ENCODE results near the gene GREB1. TPM values are rescaled to one million over a fixed set of nuclear protein-coding genes. Genes with fewer than 3 reads are reported as not detected.

GREB1 gene
- total and polyA plus RNA-seq, 2 experiments from 2014 or later, result 5.7 to 6.4 TPM

- no peak for DNase-seq (ENCODE audit: low spot score)
- no peak overlapping the region for H3K4me2 ChIP-seq
- H3K9me3 ChIP-seq (ENCODE audit: low read depth), result no peaks in the 10 kb centered on the region
- H3K27me3 ChIP-seq, result no peaks in the 10 kb centered on the region
- H3K79me2 ChIP-seq, result no peaks in the 10 kb centered on the region
- TF ChIP-seq EZH2phosphoT487 (IDR thresholded peaks at IDR 0.05; ENCODE audit: low read depth, severe bottlenecking, unreplicated experiment), result no peak
- TF ChIP-seq, protein P1, sequence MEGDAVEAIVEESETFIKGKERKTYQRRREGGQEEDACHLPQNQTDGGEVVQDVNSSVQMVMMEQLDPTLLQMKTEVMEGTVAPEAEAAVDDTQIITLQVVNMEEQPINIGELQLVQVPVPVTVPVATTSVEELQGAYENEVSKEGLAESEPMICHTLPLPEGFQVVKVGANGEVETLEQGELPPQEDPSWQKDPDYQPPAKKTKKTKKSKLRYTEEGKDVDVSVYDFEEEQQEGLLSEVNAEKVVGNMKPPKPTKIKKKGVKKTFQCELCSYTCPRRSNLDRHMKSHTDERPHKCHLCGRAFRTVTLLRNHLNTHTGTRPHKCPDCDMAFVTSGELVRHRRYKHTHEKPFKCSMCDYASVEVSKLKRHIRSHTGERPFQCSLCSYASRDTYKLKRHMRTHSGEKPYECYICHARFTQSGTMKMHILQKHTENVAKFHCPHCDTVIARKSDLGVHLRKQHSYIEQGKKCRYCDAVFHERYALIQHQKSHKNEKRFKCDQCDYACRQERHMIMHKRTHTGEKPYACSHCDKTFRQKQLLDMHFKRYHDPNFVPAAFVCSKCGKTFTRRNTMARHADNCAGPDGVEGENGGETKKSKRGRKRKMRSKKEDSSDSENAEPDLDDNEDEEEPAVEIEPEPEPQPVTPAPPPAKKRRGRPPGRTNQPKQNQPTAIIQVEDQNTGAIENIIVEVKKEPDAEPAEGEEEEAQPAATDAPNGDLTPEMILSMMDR (IDR thresholded peaks at IDR 0.05; ENCODE audit: poor library complexity), result no peak
- TF ChIP-seq EZH2 (IDR thresholded peaks at IDR 0.05; ENCODE audit: borderline replicate concordance), result no peak
- no peaks in the 10 kb centered on the region for H3K36me3 ChIP-seq (replicated peaks; ENCODE audit: insufficient read depth, low read depth)
- no peaks in the 10 kb centered on the region for H4K20me1 ChIP-seq (ENCODE audit: insufficient read depth, poor library complexity, severe bottlenecking)
- no peak overlapping the region for H3K4me3 ChIP-seq
- no peak overlapping the region for H2AFZ ChIP-seq
- 91% methylated on average over 5 of the region's 5 CpGs for WGBS (ENCODE audit: low lambda C conversion rate, missing lambda C conversion rate)
- no peaks in the 10 kb centered on the region for H3K9me2 ChIP-seq (replicated peaks; ENCODE audit: insufficient read depth)
- no peak overlapping the region for H3K27ac ChIP-seq
- peaks cover 6% of the 10 kb centered on the region for H3K4me1 ChIP-seq (ENCODE audit: insufficient read depth)
Measured at GRCh38 chr2:11651856-11652548, 118.2 kb downstream of the GREB1 start.

DNA sequence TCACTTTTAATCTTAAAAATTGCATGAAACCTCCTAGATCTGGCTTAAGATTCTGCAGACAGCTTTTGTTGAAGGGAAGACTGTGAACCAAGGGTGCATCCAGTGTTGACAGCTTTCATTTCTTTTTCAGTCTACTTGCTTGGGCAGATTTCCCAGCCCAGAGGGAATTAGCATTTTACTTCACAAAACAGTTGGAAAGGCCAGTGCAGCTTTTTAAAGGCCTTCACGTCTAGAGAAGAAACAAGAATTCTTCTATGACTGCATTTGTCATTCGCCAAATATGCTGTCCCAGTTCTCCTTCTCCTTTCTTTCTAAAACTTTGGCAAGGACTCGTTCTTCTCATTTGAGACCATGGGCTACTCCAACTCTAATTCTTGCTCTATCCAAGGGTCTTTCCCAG is 118.7 kb downstream of the GREB1 start:
- no peaks in the 10 kb centered on the region for H3K79me2 ChIP-seq
- 79% methylated on average over 3 of the region's 3 CpGs for WGBS (ENCODE audit: low lambda C conversion rate, missing lambda C conversion rate)
- H2AFZ ChIP-seq, result no peak overlapping the region
- no peaks in the 10 kb centered on the region for H3K9me3 ChIP-seq (ENCODE audit: low read depth)
- no peak for TF ChIP-seq EZH2 (IDR thresholded peaks at IDR 0.05; ENCODE audit: borderline replicate concordance)
- TF ChIP-seq, protein P1 (IDR thresholded peaks at IDR 0.05; ENCODE audit: poor library complexity), result no peak
- TF ChIP-seq EZH2phosphoT487 (IDR thresholded peaks at IDR 0.05; ENCODE audit: low read depth, severe bottlenecking, unreplicated experiment), result no peak
- H3K4me2 ChIP-seq, result no peak overlapping the region
- peaks cover 6% of the 10 kb centered on the region for H3K4me1 ChIP-seq (ENCODE audit: insufficient read depth)
- no peaks in the 10 kb centered on the region for H4K20me1 ChIP-seq (ENCODE audit: insufficient read depth, poor library complexity, severe bottlenecking)
- H3K4me3 ChIP-seq, result no peak overlapping the region
- H3K27ac ChIP-seq, result no peak overlapping the region
- no peaks in the 10 kb centered on the region for H3K27me3 ChIP-seq
- DNase-seq (ENCODE audit: low spot score), result no peak
- no peaks in the 10 kb centered on the region for H3K36me3 ChIP-seq (replicated peaks; ENCODE audit: insufficient read depth, low read depth)
- H3K9me2 ChIP-seq (replicated peaks; ENCODE audit: insufficient read depth), result no peaks in the 10 kb centered on the region

DNA sequence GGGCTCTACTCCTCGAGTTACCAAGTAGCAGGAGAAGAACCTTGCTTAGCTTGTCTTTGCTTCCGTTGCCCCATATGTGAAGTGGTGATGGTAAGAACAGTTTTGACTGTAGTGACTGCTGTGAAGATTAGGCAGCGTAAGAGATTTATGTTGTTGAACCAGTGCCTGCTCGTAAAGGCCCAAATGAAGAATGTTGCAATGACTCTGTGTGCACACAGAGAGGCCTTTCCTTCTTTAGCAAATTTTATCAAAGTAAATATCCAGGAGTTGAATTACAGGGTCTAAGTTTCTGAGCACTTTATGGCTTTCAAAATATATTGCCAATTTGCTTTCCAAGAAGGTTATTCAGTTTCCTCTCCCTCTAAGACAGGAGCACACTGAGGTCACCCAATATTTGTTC is 121.7 kb downstream of the GREB1 start:
- Histone ChIP-seq H4K20me1 (ENCODE audit: insufficient read depth, poor library complexity, severe bottlenecking) (no peaks in the 10 kb centered on the region), H3K9me2 (replicated peaks; ENCODE audit: insufficient read depth) (no peaks in the 10 kb centered on the region), H3K4me1 (ENCODE audit: insufficient read depth) (peaks cover 6% of the 10 kb centered on the region), H3K79me2 (no peaks in the 10 kb centered on the region), H2AFZ (no peak overlapping the region), H3K4me3 (no peak overlapping the region), H3K4me2 (no peak overlapping the region), H3K27me3 (no peaks in the 10 kb centered on the region), H3K36me3 (replicated peaks; ENCODE audit: insufficient read depth, low read depth) (no peaks in the 10 kb centered on the region), H3K27ac (no peak overlapping the region), H3K9me3 (ENCODE audit: low read depth) (no peaks in the 10 kb centered on the region)
- WGBS (ENCODE audit: low lambda C conversion rate, missing lambda C conversion rate), result 30% methylated on average over 4 of the region's 4 CpGs
- TF ChIP-seq, protein P1 (IDR thresholded peaks at IDR 0.05; ENCODE audit: poor library complexity), result no peak
- TF ChIP-seq EZH2 (IDR thresholded peaks at IDR 0.05; ENCODE audit: borderline replicate concordance), result no peak
- peak; percentile 50 for TF ChIP-seq EZH2phosphoT487 (IDR thresholded peaks at IDR 0.05; ENCODE audit: low read depth, severe bottlenecking, unreplicated experiment)
- peak; percentile 39 for DNase-seq (ENCODE audit: low spot score)

Data from hepatocyte (in vitro differentiated cells).